Measurements from ENCODE around the gene C16orf87. TPM values are rescaled to one million over a fixed set of nuclear protein-coding genes. Genes with fewer than 3 reads are reported as not detected.

C16orf87 gene
- total RNA-seq, 1 experiment from 2014 or later: 8.7 TPM

GRCh38 chr16:46822270-46822669, 8.7 kb downstream of the C16orf87 start:
- no peaks in the 10 kb centered on the region for H3K27me3 ChIP-seq (ENCODE audit: control insufficient read depth, insufficient read depth, low read length)
- H3K27ac ChIP-seq (ENCODE audit: low read length): no peak overlapping the region
- in situ Hi-C loops (cut with HindIII; ENCODE audit: low pct_unique_long_range_greater_than_20kb, low sequenced_read_pairs): no loop called here
- intact Hi-C loops (cut with micrococcal nuclease; ENCODE audit: unreplicated experiment): no loop called here
- H3K9me3 ChIP-seq (ENCODE audit: control insufficient read depth, insufficient read depth, low read depth, low read length): no peaks in the 10 kb centered on the region
- DNase-seq (ENCODE audit: low read depth, low spot score) (no peak), ATAC-seq (no peak)
- CTCF ChIA-PET: no interaction called here
- TF ChIP-seq TCF7L2 (IDR thresholded peaks at IDR 0.05; ENCODE audit: low read depth, low read length) (no peak), SIN3A (IDR thresholded peaks at IDR 0.05; ENCODE audit: borderline replicate concordance, insufficient read depth, low read depth, low read length) (no peak), CTCF (IDR thresholded peaks at IDR 0.05) (no peak), POLR2AphosphoS5 (IDR thresholded peaks at IDR 0.05; ENCODE audit: low read depth, low read length) (no peak), REST (IDR thresholded peaks at IDR 0.05; ENCODE audit: insufficient read depth in 1 of 2, low read depth in 2 of 2, low read length in 1 of 2) (no peak)
- POLR2A ChIA-PET: no interaction called here
- BruUV-seq (replicated peaks): no TSS peak
- no peak overlapping the region for H3K4me3 ChIP-seq (ENCODE audit: low read depth in 2 of 2, low read length in 2 of 2)
- H3K36me3 ChIP-seq (ENCODE audit: control insufficient read depth, insufficient read depth, low read length): no peaks in the 10 kb centered on the region
- H3K4me1 ChIP-seq (ENCODE audit: control insufficient read depth, insufficient read depth, low read length): no peaks in the 10 kb centered on the region

- no peak overlapping the region for H3K27ac ChIP-seq (ENCODE audit: low read length)
- ChIA-PET CTCF (no interaction called here), POLR2A (no interaction called here)
- H3K36me3 ChIP-seq (ENCODE audit: control insufficient read depth, insufficient read depth, low read length): no peaks in the 10 kb centered on the region
- H3K9me3 ChIP-seq (ENCODE audit: control insufficient read depth, insufficient read depth, low read depth, low read length): no peaks in the 10 kb centered on the region; the same call in 1 of the 2 replicates
- ATAC-seq: no peak
- H3K4me3 ChIP-seq (ENCODE audit: low read depth in 2 of 2, low read length in 2 of 2): no peak overlapping the region
- intact Hi-C loops (cut with micrococcal nuclease; ENCODE audit: unreplicated experiment): no loop called here
- no peak for DNase-seq (ENCODE audit: low read depth, low spot score)
- no peaks in the 10 kb centered on the region for H3K27me3 ChIP-seq (ENCODE audit: control insufficient read depth, insufficient read depth, low read length)
- in situ Hi-C loops (cut with HindIII; ENCODE audit: low pct_unique_long_range_greater_than_20kb, low sequenced_read_pairs): no loop called here
- H3K4me1 ChIP-seq (ENCODE audit: control insufficient read depth, insufficient read depth, low read length): no peaks in the 10 kb centered on the region; the same call in 1 of the 2 replicates
- BruUV-seq (replicated peaks): no TSS peak
- TF ChIP-seq TCF7L2 (IDR thresholded peaks at IDR 0.05; ENCODE audit: low read depth, low read length) (no peak), SIN3A (IDR thresholded peaks at IDR 0.05; ENCODE audit: borderline replicate concordance, insufficient read depth, low read depth, low read length) (no peak)
Measured at GRCh38 chr16:46817961-46818360, 13.0 kb downstream of the C16orf87 start.

- Histone ChIP-seq H3K36me3 (ENCODE audit: control insufficient read depth, insufficient read depth, low read length) (no peaks in the 10 kb centered on the region), H3K27me3 (ENCODE audit: control insufficient read depth, insufficient read depth, low read length) (no peaks in the 10 kb centered on the region), H3K4me1 (ENCODE audit: control insufficient read depth, insufficient read depth, low read length) (no peaks in the 10 kb centered on the region; the same call in none of the 2 replicates), H3K9me3 (ENCODE audit: control insufficient read depth, insufficient read depth, low read depth, low read length) (no peaks in the 10 kb centered on the region; the same call in 1 of the 2 replicates), H3K27ac (ENCODE audit: low read length) (no peak overlapping the region), H3K4me3 (ENCODE audit: low read depth in 2 of 2, low read length in 2 of 2) (no peak overlapping the region)
- in situ Hi-C loops (cut with HindIII; ENCODE audit: low pct_unique_long_range_greater_than_20kb, low sequenced_read_pairs) (no loop called here), intact Hi-C loops (cut with micrococcal nuclease; ENCODE audit: unreplicated experiment) (no loop called here)
- TF ChIP-seq POLR2AphosphoS5 (IDR thresholded peaks at IDR 0.05; ENCODE audit: low read depth, low read length) (no peak), REST (IDR thresholded peaks at IDR 0.05; ENCODE audit: insufficient read depth in 1 of 2, low read depth in 2 of 2, low read length in 1 of 2) (no peak), TCF7L2 (IDR thresholded peaks at IDR 0.05; ENCODE audit: low read depth, low read length) (no peak), SIN3A (IDR thresholded peaks at IDR 0.05; ENCODE audit: borderline replicate concordance, insufficient read depth, low read depth, low read length) (no peak), CTCF (IDR thresholded peaks at IDR 0.05) (no peak)
- POLR2A ChIA-PET: no interaction called here
- DNase-seq (ENCODE audit: low read depth, low spot score) (no peak), ATAC-seq (no peak)
- no TSS peak for BruUV-seq (replicated peaks)
- CTCF ChIA-PET: no interaction called here
Measured at GRCh38 chr16:46814790-46815189, 16.2 kb downstream of the C16orf87 start.

All from Panc1 (cell line).